Femur (tissue), 1 donor: ENCODE results near the gene BPI.
"Not testable (repeated sequence)": the region's sequence is repeated elsewhere in the genome, so short reads cannot be mapped to it uniquely, and the experiment has no call there.

Source experiments
- DNase-seq: peaks from one replicate; pipeline ENCODE4 v3.0.0-alpha.2; 2017

Gene BPI

DNA sequence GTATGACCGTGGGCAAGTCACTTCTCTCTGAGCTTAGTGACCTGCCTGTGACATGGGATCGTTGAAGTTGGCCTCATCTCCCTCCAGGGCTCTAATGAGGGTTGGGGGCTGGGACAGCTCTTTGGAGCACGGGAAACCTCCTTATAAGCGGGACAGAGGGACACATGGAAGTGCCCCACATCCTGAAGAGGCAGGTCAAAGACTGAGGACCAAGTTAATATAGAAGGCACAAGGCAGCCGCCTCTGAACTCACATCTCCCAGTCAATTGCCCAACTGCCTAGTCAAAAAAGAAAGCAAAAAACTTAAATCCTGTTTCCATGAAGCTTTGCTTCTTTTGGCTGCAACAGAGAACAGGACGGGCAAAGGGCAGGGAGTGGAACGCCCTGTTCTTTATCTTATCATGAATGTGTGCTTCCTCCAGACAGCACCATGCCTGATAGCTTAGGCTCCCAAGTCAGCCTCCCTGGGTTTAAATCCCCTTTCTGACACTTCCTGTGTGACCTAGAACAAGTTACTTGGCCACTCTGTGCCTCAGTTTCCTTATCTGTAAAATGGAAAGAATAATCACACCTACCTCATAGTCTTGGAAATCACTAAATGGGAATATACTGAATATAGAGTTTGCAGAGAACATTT, 69.4 kb downstream of the BPI start:
- DNase-seq, result no peak

GRCh38 chr20:38373898-38374297, 69.9 kb downstream of the BPI start:
- DNase-seq, result no peak

- DNase-seq, result no peak
Measured at GRCh38 chr20:38377039-38377685, 73.2 kb downstream of the BPI start.

- not testable (repeated sequence) for DNase-seq
Measured at GRCh38 chr20:38377838-38378237, 73.9 kb downstream of the BPI start.

GRCh38 chr20:38383147-38383546, 79.2 kb downstream of the BPI start:
- DNase-seq, result no peak

DNA sequence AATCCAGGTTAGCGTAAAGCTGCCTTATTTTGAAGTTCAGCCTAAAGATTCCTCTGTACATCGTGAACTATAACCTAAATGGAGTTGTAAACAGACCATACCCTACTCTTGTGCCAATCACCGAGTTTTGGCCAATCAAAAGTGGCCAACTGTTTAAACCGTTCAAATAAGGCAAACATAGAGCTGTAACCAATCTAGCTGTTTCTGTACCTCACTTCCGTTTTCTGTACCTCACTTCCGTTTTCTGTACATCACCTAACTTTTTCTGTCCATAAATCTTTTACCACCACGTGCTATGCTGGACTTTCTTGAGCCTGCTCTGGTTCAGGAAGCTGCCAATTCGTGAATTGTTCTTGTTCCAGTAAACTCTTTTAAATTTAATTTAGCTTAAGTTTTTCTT, 82.0 kb downstream of the BPI start:
- DNase-seq, result no peak

- DNase-seq, result no peak
Measured at GRCh38 chr20:38386851-38387250, 82.9 kb downstream of the BPI start.
